ENCODE data around the gene PAX1.

PAX1 gene

GRCh38 chr20:21705575-21706260 lies at the start of gene PAX1:
PAX1 (plus strand) TSS chr20:21705664; CDS start chr20:21705713, 49 bp downstream.
- no peak for DNase-seq

GRCh38 chr20:21656308-21657067 lies 49.0 kb upstream of the PAX1 start:
- DNase-seq: no peak

GRCh38 chr20:21661488-21662055 lies 43.9 kb upstream of the PAX1 start:
- DNase-seq: no peak

GRCh38 chr20:21663465-21663864 lies 42.0 kb upstream of the PAX1 start:
- DNase-seq: no peak

- no peak for DNase-seq
Observed at GRCh38 chr20:21665687-21666446, 39.6 kb upstream of the PAX1 start.

GRCh38 chr20:21670126-21670525 lies 35.3 kb upstream of the PAX1 start:
- DNase-seq: no peak

GRCh38 chr20:21670981-21671380 lies 34.5 kb upstream of the PAX1 start:
- DNase-seq: no peak

- no peak for DNase-seq
Observed at GRCh38 chr20:21677261-21677660, 28.2 kb upstream of the PAX1 start.

- no peak for DNase-seq
Observed at GRCh38 chr20:21677781-21678180, 27.7 kb upstream of the PAX1 start.

GRCh38 chr20:21681234-21681921 lies 24.1 kb upstream of the PAX1 start:
- DNase-seq: no peak

- DNase-seq: no peak
Observed at GRCh38 chr20:21681922-21682318, 23.5 kb upstream of the PAX1 start.

- no peak for DNase-seq
Observed at GRCh38 chr20:21682521-21682954, 22.9 kb upstream of the PAX1 start.

- DNase-seq: no peak
Observed at GRCh38 chr20:21684671-21685070, 20.8 kb upstream of the PAX1 start.

- no peak for DNase-seq
Observed at GRCh38 chr20:21685981-21686380, 19.5 kb upstream of the PAX1 start.

GRCh38 chr20:21693322-21693721 lies 12.1 kb upstream of the PAX1 start:
- no peak for DNase-seq

GRCh38 chr20:21698494-21699215 lies 6.8 kb upstream of the PAX1 start:
- DNase-seq: no peak

- DNase-seq: no peak
Observed at GRCh38 chr20:21699216-21699508, 6.3 kb upstream of the PAX1 start.

- no peak for DNase-seq
Observed at GRCh38 chr20:21701171-21701876, 4.1 kb upstream of the PAX1 start.

GRCh38 chr20:21702016-21702415 lies 3.4 kb upstream of the PAX1 start:
- DNase-seq: no peak

- DNase-seq: no peak
Observed at GRCh38 chr20:21702553-21703470, 2.7 kb upstream of the PAX1 start.
